Measurements from ENCODE around the gene TRPM2. TPM values are rescaled to one million over a fixed set of nuclear protein-coding genes. Genes with fewer than 3 reads are reported as not detected.

TRPM2 gene
- total and polyA plus RNA-seq, 2 donors (not counting 1 experiment from before 2014, with no cell fraction given) = not detected

DNA sequence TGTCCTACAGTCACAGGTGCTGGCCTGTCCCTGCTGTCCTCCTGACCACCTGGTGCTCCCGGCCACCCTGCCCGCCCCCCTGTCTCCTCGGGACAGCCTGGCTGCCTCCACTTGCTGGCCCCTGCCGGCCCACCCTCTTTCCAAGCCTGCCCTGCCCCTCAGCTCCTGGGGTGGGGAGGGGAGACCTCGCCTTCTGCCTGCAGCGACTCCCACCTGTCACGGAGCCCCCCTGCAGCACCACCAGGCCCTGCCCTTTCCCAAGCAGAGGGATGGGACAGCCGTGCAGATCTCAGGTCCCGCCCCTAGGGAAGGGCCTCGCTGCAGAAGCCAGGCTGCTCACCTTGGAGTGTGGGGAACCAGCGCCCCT is 109.4 kb downstream of the TRPM2 start:
- Histone ChIP-seq H4K20me1 (ENCODE audit: control insufficient read depth, extremely low read depth, insufficient read depth, low read length) (no peaks in the 10 kb centered on the region), H3K27me3 (ENCODE audit: control insufficient read depth, insufficient read depth, low read length) (no peaks in the 10 kb centered on the region), H3K4me1 (ENCODE audit: control insufficient read depth, extremely low read depth, insufficient read depth, low read length) (no peaks in the 10 kb centered on the region), H3K9me3 (ENCODE audit: control insufficient read depth, insufficient read depth, low read depth, low read length) (no peaks in the 10 kb centered on the region), H3K4me3 (replicated peaks in 1 of 4; ENCODE audit: control extremely low read depth in 1 of 4, insufficient read depth in 1 of 4, low read depth in 3 of 4, low read length in 4 of 4) (no peak overlapping the region), H3K36me3 (ENCODE audit: control insufficient read depth, insufficient read depth, low read length) (no peaks in the 10 kb centered on the region), H3K4me2 (ENCODE audit: extremely low read depth, insufficient read depth, low read length) (no peak overlapping the region), H2AFZ (ENCODE audit: low read length) (no peak overlapping the region), H3K79me2 (ENCODE audit: control insufficient read depth, insufficient read depth, low read length) (no peaks in the 10 kb centered on the region), H3K27ac (ENCODE audit: insufficient read depth, low read length) (no peak overlapping the region), H3K9ac (ENCODE audit: insufficient read depth, low read length) (no peak overlapping the region)
- no peak for TF ChIP-seq EZH2 (IDR thresholded peaks at IDR 0.05; ENCODE audit: low read length, missing control alignments)
- TF ChIP-seq, protein P1, sequence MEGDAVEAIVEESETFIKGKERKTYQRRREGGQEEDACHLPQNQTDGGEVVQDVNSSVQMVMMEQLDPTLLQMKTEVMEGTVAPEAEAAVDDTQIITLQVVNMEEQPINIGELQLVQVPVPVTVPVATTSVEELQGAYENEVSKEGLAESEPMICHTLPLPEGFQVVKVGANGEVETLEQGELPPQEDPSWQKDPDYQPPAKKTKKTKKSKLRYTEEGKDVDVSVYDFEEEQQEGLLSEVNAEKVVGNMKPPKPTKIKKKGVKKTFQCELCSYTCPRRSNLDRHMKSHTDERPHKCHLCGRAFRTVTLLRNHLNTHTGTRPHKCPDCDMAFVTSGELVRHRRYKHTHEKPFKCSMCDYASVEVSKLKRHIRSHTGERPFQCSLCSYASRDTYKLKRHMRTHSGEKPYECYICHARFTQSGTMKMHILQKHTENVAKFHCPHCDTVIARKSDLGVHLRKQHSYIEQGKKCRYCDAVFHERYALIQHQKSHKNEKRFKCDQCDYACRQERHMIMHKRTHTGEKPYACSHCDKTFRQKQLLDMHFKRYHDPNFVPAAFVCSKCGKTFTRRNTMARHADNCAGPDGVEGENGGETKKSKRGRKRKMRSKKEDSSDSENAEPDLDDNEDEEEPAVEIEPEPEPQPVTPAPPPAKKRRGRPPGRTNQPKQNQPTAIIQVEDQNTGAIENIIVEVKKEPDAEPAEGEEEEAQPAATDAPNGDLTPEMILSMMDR (conservative IDR thresholded peaks at IDR 0.05 in 1 of 2, IDR thresholded peaks at IDR 0.05 in 1 of 2; ENCODE audit: low read depth in 1 of 2, low read length in 2 of 2) = no peak
- DNase-seq (ENCODE audit: low read depth in 2 of 2) = no peak

DNA sequence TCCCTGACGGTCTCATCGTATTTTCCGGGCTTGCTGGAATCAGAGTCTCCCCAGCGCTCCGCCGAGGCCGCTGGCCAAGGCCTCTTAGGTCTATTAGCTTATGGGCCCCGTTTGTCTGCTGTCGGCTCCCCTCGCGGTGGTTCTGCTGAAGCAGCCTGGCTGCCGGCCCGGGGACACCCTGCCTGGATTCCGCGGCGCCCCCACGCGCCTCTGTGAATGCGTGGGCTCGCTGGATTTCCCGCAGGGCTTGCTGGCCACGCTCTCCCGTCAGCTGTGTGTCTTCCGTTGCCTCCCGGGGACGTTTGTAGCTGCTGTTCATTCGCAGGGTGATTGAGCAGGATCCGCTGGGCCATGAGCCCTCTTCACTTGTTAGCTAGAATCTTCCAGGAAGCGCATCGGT is 110.3 kb downstream of the TRPM2 start:
- no peaks in the 10 kb centered on the region for H3K9me3 ChIP-seq (ENCODE audit: control insufficient read depth, insufficient read depth, low read depth, low read length)
- no peaks in the 10 kb centered on the region for H3K79me2 ChIP-seq (ENCODE audit: control insufficient read depth, insufficient read depth, low read length)
- H3K4me1 ChIP-seq (ENCODE audit: control insufficient read depth, extremely low read depth, insufficient read depth, low read length) = no peaks in the 10 kb centered on the region
- TF ChIP-seq, protein P1 (conservative IDR thresholded peaks at IDR 0.05 in 1 of 2, IDR thresholded peaks at IDR 0.05 in 1 of 2; ENCODE audit: low read depth in 1 of 2, low read length in 2 of 2) = no peak
- no peak for TF ChIP-seq EZH2 (IDR thresholded peaks at IDR 0.05; ENCODE audit: low read length, missing control alignments)
- no peak overlapping the region for H3K9ac ChIP-seq (ENCODE audit: insufficient read depth, low read length)
- no peak overlapping the region for H3K4me2 ChIP-seq (ENCODE audit: extremely low read depth, insufficient read depth, low read length)
- H3K27me3 ChIP-seq (ENCODE audit: control insufficient read depth, insufficient read depth, low read length) = no peaks in the 10 kb centered on the region
- H3K36me3 ChIP-seq (ENCODE audit: control insufficient read depth, insufficient read depth, low read length) = no peaks in the 10 kb centered on the region
- H2AFZ ChIP-seq (ENCODE audit: low read length) = no peak overlapping the region
- no peak for DNase-seq (ENCODE audit: low read depth in 2 of 2)
- no peaks in the 10 kb centered on the region for H4K20me1 ChIP-seq (ENCODE audit: control insufficient read depth, extremely low read depth, insufficient read depth, low read length)
- no peak overlapping the region for H3K27ac ChIP-seq (ENCODE audit: insufficient read depth, low read length)
- H3K4me3 ChIP-seq (replicated peaks in 1 of 4; ENCODE audit: control extremely low read depth in 1 of 4, insufficient read depth in 1 of 4, low read depth in 3 of 4, low read length in 4 of 4) = no peak overlapping the region

DNA sequence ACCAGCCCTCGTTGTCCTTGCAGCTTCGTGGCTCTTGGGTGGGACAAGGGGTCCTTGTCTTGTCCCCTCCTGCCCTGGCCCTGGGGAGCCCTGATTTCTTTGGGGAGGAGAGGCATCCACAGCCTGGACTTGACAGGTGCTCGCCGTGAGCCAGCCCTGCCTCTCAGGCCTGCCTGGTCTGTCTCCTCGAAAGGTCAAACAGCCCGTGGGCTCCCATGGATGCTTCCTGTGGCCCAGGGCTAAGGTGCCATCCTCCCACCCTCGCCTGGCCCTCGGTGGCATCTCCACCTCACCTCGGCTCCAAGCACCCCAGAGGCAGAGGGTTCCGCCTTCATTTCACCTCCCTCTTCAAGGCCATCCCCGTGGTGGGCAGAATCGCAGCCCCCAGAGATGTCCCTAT is 110.9 kb downstream of the TRPM2 start:
- no peak overlapping the region for H3K27ac ChIP-seq (ENCODE audit: insufficient read depth, low read length)
- TF ChIP-seq, protein P1 (conservative IDR thresholded peaks at IDR 0.05 in 1 of 2, IDR thresholded peaks at IDR 0.05 in 1 of 2; ENCODE audit: low read depth in 1 of 2, low read length in 2 of 2) = no peak
- no peak for TF ChIP-seq EZH2 (IDR thresholded peaks at IDR 0.05; ENCODE audit: low read length, missing control alignments)
- H3K4me3 ChIP-seq (replicated peaks in 1 of 4; ENCODE audit: control extremely low read depth in 1 of 4, insufficient read depth in 1 of 4, low read depth in 3 of 4, low read length in 4 of 4) = no peak overlapping the region
- no peak for DNase-seq (ENCODE audit: low read depth in 2 of 2)
- no peak overlapping the region for H3K4me2 ChIP-seq (ENCODE audit: extremely low read depth, insufficient read depth, low read length)
- no peaks in the 10 kb centered on the region for H3K36me3 ChIP-seq (ENCODE audit: control insufficient read depth, insufficient read depth, low read length)
- H3K4me1 ChIP-seq (ENCODE audit: control insufficient read depth, extremely low read depth, insufficient read depth, low read length) = no peaks in the 10 kb centered on the region
- no peaks in the 10 kb centered on the region for H3K9me3 ChIP-seq (ENCODE audit: control insufficient read depth, insufficient read depth, low read depth, low read length)
- H2AFZ ChIP-seq (ENCODE audit: low read length) = no peak overlapping the region
- H4K20me1 ChIP-seq (ENCODE audit: control insufficient read depth, extremely low read depth, insufficient read depth, low read length) = no peaks in the 10 kb centered on the region
- H3K79me2 ChIP-seq (ENCODE audit: control insufficient read depth, insufficient read depth, low read length) = no peaks in the 10 kb centered on the region
- no peak overlapping the region for H3K9ac ChIP-seq (ENCODE audit: insufficient read depth, low read length)
- H3K27me3 ChIP-seq (ENCODE audit: control insufficient read depth, insufficient read depth, low read length) = no peaks in the 10 kb centered on the region
